Measurements from ENCODE around the gene TEKTIP1.

TEKTIP1 gene

GRCh38 chr19:3538258-3538929 is 580 bp upstream of the TEKTIP1 start:
- no peak for DNase-seq

- no peak for DNase-seq
Observed at GRCh38 chr19:3539756-3540118, 763 bp downstream of the TEKTIP1 start.

- no peak for DNase-seq
Observed at GRCh38 chr19:3543150-3544057, 4.4 kb downstream of the TEKTIP1 start.

- no peak for DNase-seq
Observed at GRCh38 chr19:3544058-3544376, 5.0 kb downstream of the TEKTIP1 start.

GRCh38 chr19:3544742-3545668 is 6.0 kb downstream of the TEKTIP1 start:
- peak; percentile 17 for DNase-seq

GRCh38 chr19:3545669-3546034 is 6.7 kb downstream of the TEKTIP1 start:
- no peak for DNase-seq

GRCh38 chr19:3546119-3546518 is 7.1 kb downstream of the TEKTIP1 start:
- no peak for DNase-seq

GRCh38 chr19:3547301-3547731 is 8.3 kb downstream of the TEKTIP1 start:
- DNase-seq = no peak

GRCh38 chr19:3547767-3548282 is 8.9 kb downstream of the TEKTIP1 start:
- DNase-seq = no peak

- DNase-seq = no peak
Observed at GRCh38 chr19:3548606-3549005, 9.6 kb downstream of the TEKTIP1 start.

- no peak for DNase-seq
Observed at GRCh38 chr19:3549816-3550215, 10.8 kb downstream of the TEKTIP1 start.

- DNase-seq = no peak
Observed at GRCh38 chr19:3550947-3551791, 12.2 kb downstream of the TEKTIP1 start.

- DNase-seq = no peak
Observed at GRCh38 chr19:3551792-3552095, 12.8 kb downstream of the TEKTIP1 start.

GRCh38 chr19:3554254-3555083 is 15.5 kb downstream of the TEKTIP1 start:
- no peak for DNase-seq

- DNase-seq = no peak
Observed at GRCh38 chr19:3555653-3556422, 16.9 kb downstream of the TEKTIP1 start.

- no peak for DNase-seq
Observed at GRCh38 chr19:3556423-3556977, 17.5 kb downstream of the TEKTIP1 start.

- DNase-seq = no peak
Observed at GRCh38 chr19:3556978-3557460, 18.0 kb downstream of the TEKTIP1 start.

GRCh38 chr19:3557461-3558248 is 18.7 kb downstream of the TEKTIP1 start, which contains the start of gene MFSD12:
MFSD12 (minus strand) TSS chr19:3557586; CDS start chr19:3557403, 183 bp downstream.
- peak; percentile 92 for DNase-seq

Data from NCI-H774 (cell line).